ENCODE measurements around the gene EPB41L2.
"Not testable (repeated sequence)": the region's sequence is repeated elsewhere in the genome, so short reads cannot be mapped to it uniquely, and the experiment has no call there.

The EPB41L2 gene

GRCh38 chr6:130811932-130812331 lies 251.1 kb downstream of the EPB41L2 start:
- in situ Hi-C loops (cut with HindIII; ENCODE audit: low sequenced_read_pairs): no loop called here

- in situ Hi-C loops (cut with HindIII; ENCODE audit: low sequenced_read_pairs): no loop called here
Measured at GRCh38 chr6:130810307-130811030, 252.6 kb downstream of the EPB41L2 start.

GRCh38 chr6:130801368-130801767 lies 261.7 kb downstream of the EPB41L2 start:
- in situ Hi-C loops (cut with HindIII; ENCODE audit: low sequenced_read_pairs): not testable (repeated sequence)

GRCh38 chr6:130797061-130797460 lies 266.0 kb downstream of the EPB41L2 start:
- in situ Hi-C loops (cut with HindIII; ENCODE audit: low sequenced_read_pairs): no loop called here

- in situ Hi-C loops (cut with HindIII; ENCODE audit: low sequenced_read_pairs): no loop called here
Measured at GRCh38 chr6:130796313-130796905, 266.6 kb downstream of the EPB41L2 start.

- in situ Hi-C loops (cut with HindIII; ENCODE audit: low sequenced_read_pairs): no loop called here
Measured at GRCh38 chr6:130794738-130795137, 268.3 kb downstream of the EPB41L2 start.

- in situ Hi-C loops (cut with HindIII; ENCODE audit: low sequenced_read_pairs): no loop called here
Measured at GRCh38 chr6:130794010-130794697, 268.9 kb downstream of the EPB41L2 start.
